Measurements from ENCODE around the gene RASA1. TPM values are rescaled to one million over a fixed set of nuclear protein-coding genes. Genes with fewer than 3 reads are reported as not detected.

The RASA1 gene
- 36.1 and 36.2 TPM in 2 replicates for total RNA-seq
- long read RNA-seq, partial matches to known transcripts: 2 of 3 reads
- long read RNA-seq, other reads (novel, unspliced or antisense): 1 of 3 reads

- H3K27me3 Mint-ChIP-seq (ENCODE audit: low read depth): peaks cover 12% of the 10 kb centered on the region
- H3K4me1 Mint-ChIP-seq: peaks cover 27% of the 10 kb centered on the region
- H3K27ac Mint-ChIP-seq (ENCODE audit: unreplicated experiment): peak within 1 kb of the TSS; percentile 98
- H3K4me3 Mint-ChIP-seq: peak within 1 kb of the TSS; percentile 96
- H3K36me3 Mint-ChIP-seq (ENCODE audit: low read depth): no peaks in the 10 kb centered on the region
- no peaks in the 10 kb centered on the region for H3K9me3 Mint-ChIP-seq
- no peak for TF ChIP-seq CTCF (conservative IDR thresholded peaks at IDR 0.05)
- peak; percentile 97 for DNase-seq (ENCODE audit: low read depth, low spot score)
Observed at GRCh38 chr5:87267574-87268125, at the start of gene RASA1. Gene RASA1 (plus strand): TSS chr5:87267883. CDS start chr5:87268452, 569 bp downstream.

GRCh38 chr5:87229780-87230179 lies 37.9 kb upstream of the RASA1 start:
- H3K9me3 Mint-ChIP-seq: no peaks in the 10 kb centered on the region
- no peak for TF ChIP-seq CTCF (conservative IDR thresholded peaks at IDR 0.05)
- no peaks in the 10 kb centered on the region for H3K4me1 Mint-ChIP-seq
- no peak overlapping the region for H3K27ac Mint-ChIP-seq (ENCODE audit: unreplicated experiment)
- H3K27me3 Mint-ChIP-seq (ENCODE audit: low read depth): no peaks in the 10 kb centered on the region
- no peak for DNase-seq (ENCODE audit: low read depth, low spot score)
- no peak overlapping the region for H3K4me3 Mint-ChIP-seq
- H3K36me3 Mint-ChIP-seq (ENCODE audit: low read depth): no peaks in the 10 kb centered on the region

- no peak overlapping the region for H3K27ac Mint-ChIP-seq (ENCODE audit: unreplicated experiment)
- H3K36me3 Mint-ChIP-seq (ENCODE audit: low read depth): no peaks in the 10 kb centered on the region
- no peaks in the 10 kb centered on the region for H3K27me3 Mint-ChIP-seq (ENCODE audit: low read depth)
- H3K4me3 Mint-ChIP-seq: no peak overlapping the region
- DNase-seq (ENCODE audit: low read depth, low spot score): no peak
- H3K9me3 Mint-ChIP-seq: no peaks in the 10 kb centered on the region
- no peaks in the 10 kb centered on the region for H3K4me1 Mint-ChIP-seq
- TF ChIP-seq CTCF (conservative IDR thresholded peaks at IDR 0.05): no peak
Observed at GRCh38 chr5:87231037-87231808, 36.5 kb upstream of the RASA1 start.

- Mint-ChIP-seq H3K4me1 (no peaks in the 10 kb centered on the region), H3K27ac (ENCODE audit: unreplicated experiment) (no peak overlapping the region), H3K27me3 (ENCODE audit: low read depth) (peaks cover 2% of the 10 kb centered on the region), H3K36me3 (ENCODE audit: low read depth) (no peaks in the 10 kb centered on the region), H3K4me3 (no peak overlapping the region), H3K9me3 (no peaks in the 10 kb centered on the region)
- DNase-seq (ENCODE audit: low read depth, low spot score): no peak
- TF ChIP-seq CTCF (conservative IDR thresholded peaks at IDR 0.05): no peak
Observed at GRCh38 chr5:87233143-87233542, 34.5 kb upstream of the RASA1 start.

GRCh38 chr5:87241555-87241954 lies 26.1 kb upstream of the RASA1 start:
- H3K4me3 Mint-ChIP-seq: no peak overlapping the region
- TF ChIP-seq CTCF (conservative IDR thresholded peaks at IDR 0.05): no peak

More at GRCh38 chr5:87241555-87241954, 26.1 kb upstream of the RASA1 start:
- Mint-ChIP-seq H3K4me1 (no peaks in the 10 kb centered on the region), H3K9me3 (no peaks in the 10 kb centered on the region), H3K36me3 (ENCODE audit: low read depth) (no peaks in the 10 kb centered on the region), H3K27me3 (ENCODE audit: low read depth) (peaks cover 2% of the 10 kb centered on the region), H3K27ac (ENCODE audit: unreplicated experiment) (no peak overlapping the region)
- DNase-seq (ENCODE audit: low read depth, low spot score): no peak

Measured in neural crest cell (in vitro differentiated cells).